K562 (cell line): Measurements from ENCODE around the gene GLG1. TPM values are rescaled to one million over a fixed set of nuclear protein-coding genes. Genes with fewer than 3 reads are reported as not detected.

Experiments used
- ATAC-seq: fragments of 200-7000 bp; cut with Tn5 transposase; 3 replicates; pipeline ENCODE4 v1.9.1; 2020; ENCODE audit warnings: moderate library complexity
- Bru-seq: library from RNA; stranded (reverse); fragments of 400-500 nt; gene quantifications from one replicate; lab custom pipeline; 2021; lab: Mats Ljungman, UMichigan
- BruChase-seq, 2 experiments: library from RNA; stranded (reverse); fragments of 400-500 nt; gene quantifications; one replicate each; lab custom pipeline; 2021; lab: Mats Ljungman, UMichigan
- BruUV-seq: library from RNA; stranded (reverse); fragments of 400-500 nt; replicated peaks from 2 replicates; lab custom pipeline; 2021; lab: Mats Ljungman, UMichigan
- CTCF ChIA-PET: fragments of 300-600 bp; formaldehyde crosslinking; extraction: SDS; loops from one replicate; lab custom pipeline; 2021; ENCODE audit warnings: low intra/inter-chr PET ratio; lab: Yijun Ruan, JAX
- POLR2A ChIA-PET: fragments of 300-600, 350-650 bp; sonication (Branson Sonifier 250); formaldehyde crosslinking; extraction: SDS; loops from one replicate; lab custom pipeline; 2021; ENCODE audit warnings: antibody characterized with exemption, inconsistent platforms; lab: Yijun Ruan, JAX
- DNase-seq, 4 experiments: peaks; one replicate each; pipeline versions ENCODE4 v3.0.0 to v3.0.0-alpha.2; 2011 to 2018; ENCODE audit warnings: low spot score in 3 of 4, mixed read lengths in 3 of 4; ENCODE audit errors: extremely low read depth in 1 of 4
- FAIRE-seq: peaks from 2 replicates; lab custom pipeline; 2011; peaks lifted over from hg19 to GRCh38; lab: Jason Lieb, UNC
- H2AFZ ChIP-seq: 2 replicates; pipeline ENCODE4 v1.6.0; 2011; ENCODE audit warnings: low read depth, low read length, control low read depth, inconsistent platforms
- H3K27ac ChIP-seq: fragments of 200-600 bp; 3 replicates; pipeline ENCODE4 v1.8.0; 2011; ENCODE audit warnings: low read depth, mild to moderate bottlenecking, control low read depth, inconsistent platforms, low read length, moderate library complexity, mixed read lengths; ENCODE audit errors: extremely low read depth
- H3K27me3 ChIP-seq, 2 experiments: fragments of 300-600 bp in 1 of 2; 2 replicates in 1 of 2; 3 replicates in 1 of 2; pipeline versions ENCODE4 v1.6.0 to v1.8.0; 2011; ENCODE audit warnings: inconsistent platforms in 2 of 2, low read length in 2 of 2, mild to moderate bottlenecking in 1 of 2, mixed read lengths in 1 of 2, moderate library complexity in 1 of 2; ENCODE audit not compliant: control insufficient read depth in 2 of 2, insufficient read depth in 2 of 2
- H3K36me3 ChIP-seq: fragments of 300-600 bp; 3 replicates; pipeline ENCODE4 v1.8.0; 2011; ENCODE audit warnings: mild to moderate bottlenecking, low read length, inconsistent platforms; ENCODE audit not compliant: control insufficient read depth, insufficient read depth
- H3K4me1 ChIP-seq, 2 experiments: fragments of 200-600 bp in 1 of 2; replicated peaks in 1 of 2; 2 replicates in 1 of 2; 3 replicates in 1 of 2; pipeline versions ENCODE4 v1.5.1 to v1.8.0; 2011; ENCODE audit warnings: inconsistent platforms in 2 of 2, low read length in 2 of 2, mild to moderate bottlenecking in 1 of 2, mixed read lengths in 1 of 2, moderate library complexity in 1 of 2; ENCODE audit not compliant: control insufficient read depth in 2 of 2, insufficient read depth in 2 of 2
- H3K4me2 ChIP-seq: 2 replicates; pipeline ENCODE4 v1.6.1; 2011; ENCODE audit warnings: low read length, control low read depth, inconsistent platforms, mixed read lengths; ENCODE audit not compliant: insufficient read depth
- H3K4me3 ChIP-seq: fragments of 200-600 bp; sonication (generic), shearing (Covaris generic); 2 replicates; pipeline ENCODE4 v1.5.1; 2016; ENCODE audit warnings: control low read depth, inconsistent platforms
- H3K79me2 ChIP-seq: fragments of 200-600 bp; 3 replicates; pipeline ENCODE4 v1.8.0; 2011; ENCODE audit warnings: low read length, inconsistent platforms; ENCODE audit not compliant: control insufficient read depth, insufficient read depth
- H3K9ac ChIP-seq, 2 experiments: 2 replicates each; pipeline versions ENCODE4 v1.6.0 to v1.6.1; 2011; ENCODE audit warnings: low read depth in 2 of 2, low read length in 2 of 2, control low read depth in 1 of 2, inconsistent platforms in 1 of 2, mild to moderate bottlenecking in 1 of 2, mixed read lengths in 1 of 2; ENCODE audit not compliant: insufficient read depth in 1 of 2
- H3K9me1 ChIP-seq: one replicate; pipeline ENCODE4 v1.6.0; 2011; ENCODE audit warnings: inconsistent platforms, mild to moderate bottlenecking, low read length, moderate library complexity; ENCODE audit not compliant: control insufficient read depth, insufficient read depth
- H3K9me3 ChIP-seq: replicated peaks from 2 replicates; pipeline ENCODE4 v1.5.1; 2011; ENCODE audit warnings: low read depth, low read length, inconsistent platforms; ENCODE audit not compliant: control insufficient read depth, insufficient read depth
- H4K20me1 ChIP-seq: replicated peaks from 2 replicates; pipeline ENCODE4 v1.6.1; 2011; ENCODE audit warnings: low read length, inconsistent platforms, mixed read lengths; ENCODE audit not compliant: control insufficient read depth, insufficient read depth
- ESRRA ChIP-seq: fragments of 450-650 bp; IDR thresholded peaks from 2 replicates; pipeline ENCODE4 v1.6.1; 2014; ENCODE audit warnings: low read depth, mild to moderate bottlenecking, moderate library complexity, borderline replicate concordance
- HLTF ChIP-seq: fragments of 450-650 bp; IDR thresholded peaks from 2 replicates; pipeline ENCODE4 v1.6.1; 2016
- L3MBTL2 ChIP-seq: fragments of 450-650 bp; IDR thresholded peaks from 2 replicates; pipeline ENCODE4 v1.6.1; 2016; ENCODE audit warnings: mild to moderate bottlenecking, moderate library complexity
- MTA3 ChIP-seq: fragments of 450-650 bp; formaldehyde crosslinking; IDR thresholded peaks from 2 replicates; pipeline ENCODE4 v1.6.1; 2017; ENCODE audit warnings: mild to moderate bottlenecking, borderline replicate concordance
- NFRKB ChIP-seq: fragments of 450-650 bp; IDR thresholded peaks from 2 replicates; pipeline ENCODE4 v1.6.1; 2016; ENCODE audit warnings: low read depth
- RBM22 ChIP-seq: fragments of 200-400 bp; formaldehyde crosslinking; IDR thresholded peaks from 2 replicates; pipeline ENCODE4 v1.6.1; 2018; ENCODE audit warnings: low read length, low read depth; ENCODE audit not compliant: poor library complexity, severe bottlenecking
- SAP30 ChIP-seq: fragments of 200-600 bp; sonication (generic); IDR thresholded peaks from 2 replicates; pipeline ENCODE4 v1.6.1; 2012; ENCODE audit warnings: borderline replicate concordance, low read depth, mild to moderate bottlenecking, moderate library complexity, low read length, control low read depth, inconsistent platforms; ENCODE audit not compliant: insufficient read depth, poor library complexity, severe bottlenecking
- TAF1 ChIP-seq: IDR thresholded peaks from 2 replicates; pipeline ENCODE4 v1.6.1; 2011; ENCODE audit warnings: mild to moderate bottlenecking, low read length, moderate library complexity; ENCODE audit not compliant: insufficient read depth, control insufficient read depth, severe bottlenecking; ENCODE audit errors: extremely low read depth
- THAP12 ChIP-seq: fragments of 250-450 bp; sonication (Bioruptor Pico); IDR thresholded peaks from 2 replicates; pipeline ENCODE4 v1.9.0; 2021; ENCODE audit warnings: mild to moderate bottlenecking, inconsistent platforms
- ZNF431 ChIP-seq: sonication (generic); formaldehyde crosslinking; IDR thresholded peaks from 2 replicates; pipeline ENCODE4 v1.8.0; 2022; ENCODE audit warnings: mild to moderate bottlenecking, missing genetic modification reagents
- WGBS: fragments of 100-300 bp; shearing (Covaris generic); methylation state at CpG from one replicate; pipeline ENCODE4 v1.1.6; 2016; ENCODE audit warnings: low coverage, mixed read lengths; ENCODE audit not compliant: insufficient coverage; ENCODE audit errors: missing lambda C conversion rate; 5-methylcytosine and 5-hydroxymethylcytosine counted together
- in situ Hi-C: fragments of 300-500 bp; cut with MboI; formaldehyde crosslinking; loops from 4 replicates; pipeline ENCODE4 v1.15.0; 2018; ENCODE audit warnings: inconsistent platforms, mixed read lengths
- intact Hi-C: fragments of 100-400 bp; cut with micrococcal nuclease; formaldehyde crosslinking; loops from 2 replicates; pipeline ENCODE4 v1.14.2; 2022
- long read RNA-seq, 3 experiments: library from polyadenylated mRNA in 2 of 3; library from RNA in 1 of 3; unstranded in 2 of 3; stranded (forward) in 1 of 3; transcript quantifications; one replicate each; pipeline ENCODE4 v2.0.0, GENCODE V29; 2019 to 2022
- polyA minus RNA-seq, 3 experiments: library from RNA; depleted of rRNA, polyadenylated mRNA; stranded (reverse); fragments of >200 nt; gene quantifications; 2 replicates each; pipeline ENCODE4 v1.2.3, GENCODE V29; 2011
- polyA plus RNA-seq, 8 experiments: library from polyadenylated mRNA; depleted of rRNA in 4 of 8; stranded (reverse) in 5 of 8; unstranded in 3 of 8; fragments of >200 nt; fragmentation: Nextera tagmentation in 2 of 8; fragmentation: Illumina TruSeq in 1 of 8; extraction: Ambion mirVana in 2 of 8; extraction: Trizol in 1 of 8; gene quantifications; 2 replicates each; pipeline versions ENCODE4 v1.2.1 to v1.2.3, GENCODE V29; 2011 to 2014; ENCODE audit warnings: inconsistent platforms in 1 of 8, missing spikeins in 1 of 8
- total RNA-seq, 7 experiments: library from RNA; depleted of rRNA in 6 of 7; stranded (reverse); fragments of >200 nt in 6 of 7; fragmentation: Illumina TruSeq in 2 of 7; extraction: Trizol in 2 of 7; gene quantifications; 2 replicates each; pipeline versions ENCODE4 v1.2.1 to v1.2.3, GENCODE V29; 2011 to 2021; ENCODE audit warnings: low replicate concordance in 1 of 7
- TF ChIP-seq, protein P1 (sequence below): fragments of 250-450 bp; sonication (Bioruptor Pico); IDR thresholded peaks from 2 replicates; pipeline ENCODE4 v1.8.0; 2022; ENCODE audit warnings: inconsistent platforms, mild to moderate bottlenecking, moderate library complexity, borderline replicate concordance

The GLG1 gene
- 147 and 204 TPM in 2 replicates for total RNA-seq (2011; cell fraction: chromatin; rRNA removed; ENCODE audit: low replicate concordance)
- 111 and 116 TPM in 2 replicates for total RNA-seq (2011; cell fraction: nucleolus; rRNA removed)
- total RNA-seq (2011; cell fraction: nucleoplasm; rRNA removed): 154 and 170 TPM in 2 replicates
- total RNA-seq (2014; rRNA removed) (29.9 and 31.1 TPM in 2 replicates), total RNA-seq (2014; rRNA removed; fragmentation: Illumina TruSeq; extraction: Trizol) (24.0 and 26.5 TPM in 2 replicates), total RNA-seq (2015; rRNA removed; fragmentation: Illumina TruSeq; extraction: Trizol) (22.9 and 24.5 TPM in 2 replicates), total RNA-seq (2021) (32.9 and 36.0 TPM in 2 replicates), polyA plus RNA-seq (2011; rRNA removed) (23.6 and 28.9 TPM in 2 replicates), polyA plus RNA-seq (2014; fragmentation: Illumina TruSeq; extraction: Trizol) (22.2 and 25.8 TPM in 2 replicates), polyA plus RNA-seq (2014; fragmentation: Nextera tagmentation; extraction: Ambion mirVana) (1 to 10 TPM; 6.2 to 7.2 TPM), polyA plus RNA-seq (2014; rRNA removed) (18.0 and 20.6 TPM in 2 replicates), polyA minus RNA-seq (2011; rRNA and poly(A)+ RNA removed) (56.5 and 66.1 TPM in 2 replicates), Bru-seq, nascent RNA (percentile 72 among the genes with signal in this experiment), BruChase-seq, experiment 1, labeled RNA remaining after a 2-hour chase (percentile 79 among the genes with signal in this experiment), BruChase-seq, experiment 2, labeled RNA remaining after a 6-hour chase (percentile 80 among the genes with signal in this experiment)
- 12.2 and 19.7 TPM in 2 replicates for polyA plus RNA-seq (2011; cell fraction: cytosol; rRNA removed)
- 26.3 and 32.2 TPM in 2 replicates for polyA plus RNA-seq (2011; cell fraction: nucleus; rRNA removed)
- 23.7 and 25.1 TPM in 2 replicates for polyA plus RNA-seq (2012)
- polyA minus RNA-seq (2011; cell fraction: cytosol; rRNA and poly(A)+ RNA removed): 26.3 and 35.2 TPM in 2 replicates
- polyA minus RNA-seq (2011; cell fraction: nucleus; rRNA and poly(A)+ RNA removed): 24.6 and 39.7 TPM in 2 replicates
- long read RNA-seq, experiment 1, full-length matches to known transcripts: 82 of 164 reads
- long read RNA-seq, experiment 1, partial matches to known transcripts: 33 of 164 reads
- long read RNA-seq, experiment 1, other reads (novel, unspliced or antisense): 49 of 164 reads
- long read RNA-seq, experiment 2, full-length matches to known transcripts: 7 of 19 reads
- long read RNA-seq, experiment 2, partial matches to known transcripts: 4 of 19 reads
- long read RNA-seq, experiment 2, other reads (novel, unspliced or antisense): 8 of 19 reads
- long read RNA-seq, experiment 3, full-length matches to known transcripts: 4 of 15 reads
- long read RNA-seq, experiment 3, partial matches to known transcripts: 8 of 15 reads
- long read RNA-seq, experiment 3, other reads (novel, unspliced or antisense): 3 of 15 reads

DNA sequence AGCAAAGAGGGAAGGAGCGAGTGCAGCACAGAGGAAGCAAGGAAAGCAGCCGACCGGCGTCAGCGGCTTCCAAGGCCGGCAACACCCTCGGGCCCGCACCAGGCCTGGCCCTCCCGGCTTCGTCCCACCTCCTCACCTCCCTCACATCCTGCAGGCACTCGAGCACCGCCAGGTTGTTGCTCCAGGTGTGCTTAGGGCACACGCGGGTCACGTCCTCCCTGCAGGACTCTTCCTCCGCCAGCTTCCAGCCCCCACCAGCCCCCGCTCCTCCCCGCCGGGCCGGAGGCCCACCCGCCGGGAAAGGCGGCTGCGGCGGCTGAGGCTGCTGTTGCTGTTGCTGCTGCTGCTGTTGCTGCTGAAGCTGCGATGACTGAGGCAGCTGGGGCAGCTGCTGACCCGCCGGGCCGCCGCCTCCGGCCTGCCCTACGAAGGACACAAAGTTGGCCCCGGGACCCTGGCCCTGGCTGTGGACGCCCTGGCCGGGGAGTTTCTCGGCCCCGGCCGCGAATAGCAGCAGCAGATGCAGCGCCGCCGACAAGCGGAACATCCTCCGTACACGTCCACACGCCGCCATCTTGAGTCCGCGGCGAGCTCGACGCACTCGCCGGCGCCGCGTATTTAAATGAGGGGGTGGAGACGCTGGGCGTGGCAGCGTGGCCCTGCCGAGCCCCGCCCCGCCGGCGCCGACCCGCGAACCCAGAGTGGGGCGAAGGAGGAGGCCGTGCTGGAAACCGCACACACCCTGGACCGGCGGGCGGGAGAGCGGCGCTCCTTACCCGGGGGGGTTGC lies at the start of gene GLG1:
Gene GLG1 (minus strand): TSS at position 594 of the 789 bp plus-strand sequence. CDS start 20 bp downstream, at position 574.
- in situ Hi-C loops (no loop called here), intact Hi-C loops (no loop called here)
- H2AFZ ChIP-seq: peak within 1 kb of the TSS; percentile 97
- H3K9me1 ChIP-seq: no peaks in the 10 kb centered on the region
- H3K9me3 ChIP-seq: no peaks in the 10 kb centered on the region
- H3K4me2 ChIP-seq: peak within 1 kb of the TSS; percentile 90
- POLR2A ChIA-PET: interaction anchor here (0.6 to 2.6 kb wide), 20 partner anchors 10 to 544 kb away, joined by 3 to 22 read pairs (median 4); partner anchors contain the start of genes PSMD7 and RFWD3
- no peaks in the 10 kb centered on the region for H4K20me1 ChIP-seq
- no peaks in the 10 kb centered on the region for H3K36me3 ChIP-seq
- H3K79me2 ChIP-seq: peaks cover 51% of the 10 kb centered on the region
- CTCF ChIA-PET: no interaction called here
- H3K27me3 ChIP-seq: no peaks in the 10 kb centered on the region
- peak; percentile 70 for FAIRE-seq
- H3K27ac ChIP-seq: peak within 1 kb of the TSS; percentile 93
- peak; percentile 94 for ATAC-seq
- WGBS: under 1% methylated on average over 45 of the region's 77 CpGs
- BruUV-seq: no TSS peak
- H3K4me3 ChIP-seq: peak within 1 kb of the TSS; percentile 99
- peak within 1 kb of the TSS; percentile 85 to 98 for H3K9ac ChIP-seq
- DNase-seq: peak; percentile 90 to 95 (median 92)
- peaks cover 10 to 21% of the 10 kb centered on the region in 2 experiments for H3K4me1 ChIP-seq
- TF ChIP-seq SAP30 (peak; percentile 76), NFRKB (peak; percentile 51; the same call in 1 of the 2 replicates), MTA3 (peak; percentile 84), ESRRA (peak; percentile 67; the same call in 1 of the 2 replicates), THAP12 (CRISPR knock-in tag) (peak; percentile 64; the same call in 1 of the 2 replicates), TAF1 (peak; percentile 92), ZNF431 (CRISPR knock-in tag) (no peak), HLTF (peak; percentile 57; the same call in 1 of the 2 replicates), L3MBTL2 (peak; percentile 84), RBM22 (peak; percentile 23)
- TF ChIP-seq, protein P1, sequence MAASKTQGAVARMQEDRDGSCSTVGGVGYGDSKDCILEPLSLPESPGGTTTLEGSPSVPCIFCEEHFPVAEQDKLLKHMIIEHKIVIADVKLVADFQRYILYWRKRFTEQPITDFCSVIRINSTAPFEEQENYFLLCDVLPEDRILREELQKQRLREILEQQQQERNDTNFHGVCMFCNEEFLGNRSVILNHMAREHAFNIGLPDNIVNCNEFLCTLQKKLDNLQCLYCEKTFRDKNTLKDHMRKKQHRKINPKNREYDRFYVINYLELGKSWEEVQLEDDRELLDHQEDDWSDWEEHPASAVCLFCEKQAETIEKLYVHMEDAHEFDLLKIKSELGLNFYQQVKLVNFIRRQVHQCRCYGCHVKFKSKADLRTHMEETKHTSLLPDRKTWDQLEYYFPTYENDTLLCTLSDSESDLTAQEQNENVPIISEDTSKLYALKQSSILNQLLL: no peak
